HL-60/S4 treated with retinoic acid at 250 ng/mL for 4 days and 3 days (cell line): ENCODE data around the gene STOX2.

Experiments used
- in situ Hi-C: fragments of 300-500 bp; cut with MboI; formaldehyde crosslinking; loops from 2 replicates; pipeline ENCODE4 v1.7.0; 2022; ENCODE audit warnings: low sequenced_read_pairs

Gene STOX2

DNA sequence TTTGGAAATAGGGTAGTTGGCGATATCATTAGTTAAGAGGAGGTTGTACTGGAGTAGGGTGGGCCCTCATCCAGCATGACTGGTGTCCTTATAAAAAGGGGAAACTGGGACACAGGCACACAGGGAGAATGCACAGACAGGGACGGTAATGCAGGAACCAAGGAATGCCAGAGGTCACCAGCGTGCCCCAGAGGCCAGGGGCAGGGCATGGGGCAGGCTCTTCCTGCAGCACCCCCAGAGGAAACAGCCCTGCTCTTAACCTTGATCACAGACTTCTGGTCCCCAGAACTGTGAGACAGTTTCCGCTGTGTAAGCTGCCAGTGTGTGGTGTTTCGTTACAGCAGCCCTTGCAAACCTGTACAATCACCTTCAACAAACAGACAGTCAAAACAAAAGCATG lies 15.9 kb upstream of the STOX2 start:
- in situ Hi-C loops: no loop called here

DNA sequence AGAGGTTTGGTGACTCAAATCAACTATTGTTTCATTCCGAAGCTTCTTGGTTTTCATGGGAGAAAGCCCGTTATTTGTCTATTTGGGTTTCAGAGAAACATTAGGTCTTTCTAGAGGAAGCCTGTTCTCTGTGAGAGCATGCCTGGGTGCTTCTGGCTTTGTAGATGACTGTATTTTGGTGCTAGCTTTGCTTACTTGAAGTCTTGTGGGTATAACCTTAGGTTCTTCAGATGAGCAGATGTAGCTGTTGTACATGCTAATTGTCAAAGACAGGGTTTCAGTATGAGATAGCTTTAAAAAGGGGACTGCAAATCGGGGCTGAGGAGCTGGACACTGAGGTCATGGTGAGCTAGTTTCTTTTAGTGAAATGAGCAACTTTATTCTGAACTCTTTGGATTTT lies 7.9 kb upstream of the STOX2 start:
- in situ Hi-C loops: no loop called here

DNA sequence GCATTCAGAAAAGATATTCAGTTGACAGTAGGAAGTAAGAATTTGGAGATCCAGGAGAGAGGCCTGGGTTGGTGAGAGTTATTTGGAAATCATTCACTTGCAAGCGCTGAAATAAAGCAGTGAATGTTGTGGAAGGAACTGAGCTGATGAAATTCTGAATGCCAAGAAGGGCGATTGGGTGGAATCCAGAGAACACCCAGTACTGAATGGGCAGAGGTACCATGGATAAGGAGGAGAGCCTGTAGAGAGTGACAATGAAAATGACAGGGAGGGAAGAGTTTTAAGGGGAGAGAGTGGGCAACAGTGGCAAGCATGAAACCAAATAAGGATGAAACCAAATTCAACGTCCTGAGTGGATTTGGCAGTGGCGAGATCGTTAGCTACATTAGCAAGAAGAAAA lies 6.7 kb upstream of the STOX2 start:
- in situ Hi-C loops: no loop called here

DNA sequence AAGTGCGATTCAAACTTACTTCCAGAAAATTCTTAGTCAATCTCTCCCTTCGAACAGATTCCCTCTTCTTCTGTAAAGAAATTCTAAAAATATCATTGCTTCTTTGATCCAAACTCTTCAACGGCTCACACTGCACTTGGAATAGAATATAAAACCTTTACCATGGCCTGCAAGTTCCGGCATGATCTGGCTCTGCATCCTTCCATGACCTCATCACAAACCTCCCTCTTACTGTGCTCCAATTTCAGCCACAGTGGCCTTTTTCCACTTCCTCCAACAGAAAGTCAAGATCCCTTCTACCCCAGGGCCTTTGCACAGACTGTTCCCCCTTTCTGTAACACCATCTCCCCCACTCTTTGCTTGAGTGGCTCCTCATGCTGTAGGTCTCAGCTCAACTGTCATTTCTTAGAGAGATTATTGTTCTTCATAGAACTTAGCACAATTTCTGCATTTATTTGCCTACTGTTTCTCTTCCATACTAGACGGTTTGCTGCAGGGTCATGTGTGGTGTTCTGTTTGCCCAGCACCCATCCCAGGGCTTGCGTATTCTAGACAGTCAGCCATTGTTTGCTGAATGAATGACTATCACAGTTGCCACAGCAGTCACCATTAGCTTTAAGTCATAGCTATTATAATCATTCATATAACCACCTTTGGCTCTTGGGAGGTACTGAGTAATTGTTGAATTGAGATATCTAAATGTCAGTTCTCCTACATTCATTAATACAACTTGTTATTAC lies 1.9 kb upstream of the STOX2 start:
- in situ Hi-C loops: no loop called here

DNA sequence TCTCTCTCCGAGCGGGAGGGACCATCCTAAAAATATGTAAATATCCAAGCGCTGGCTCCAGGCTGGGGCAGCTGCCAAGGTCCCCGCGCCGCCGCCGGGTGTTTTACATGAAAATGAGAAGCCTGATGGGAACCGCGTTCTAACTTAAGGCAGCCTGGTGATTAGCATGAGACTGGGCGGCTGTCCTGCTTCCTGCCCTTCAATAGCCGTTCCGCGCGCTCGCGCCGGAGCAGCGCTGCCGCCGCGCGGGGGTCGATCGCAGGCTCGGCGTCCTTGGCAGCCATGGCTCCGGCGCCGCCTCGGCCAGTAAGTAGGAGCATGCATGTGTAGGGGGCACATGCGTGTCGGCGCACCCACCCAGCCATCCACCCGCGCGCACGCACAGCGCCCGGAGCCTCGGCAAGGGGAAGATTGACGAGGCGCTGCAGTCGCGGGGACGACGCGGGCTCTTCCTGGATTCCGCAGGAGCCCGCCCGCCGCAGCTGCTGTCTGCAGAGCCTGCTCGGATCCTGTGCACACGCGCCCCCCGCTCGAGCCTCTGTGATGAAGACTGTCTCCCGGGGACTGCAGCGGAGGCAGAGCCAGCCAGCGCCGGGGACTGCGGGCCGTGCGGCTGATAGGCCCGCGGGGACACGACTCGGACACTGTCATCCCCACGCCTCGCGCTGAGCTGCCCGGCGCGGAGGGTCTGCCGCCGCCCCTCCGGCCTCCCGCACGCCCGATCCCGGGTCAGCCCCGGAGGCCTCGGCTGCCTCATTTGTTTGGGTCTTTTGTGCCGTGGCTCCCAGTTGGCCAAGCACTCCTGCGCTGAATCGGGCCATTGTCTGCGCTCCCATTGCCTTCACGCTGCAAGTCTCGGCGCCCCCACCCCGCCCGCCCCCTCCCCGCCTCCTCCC lies 734 bp downstream of the STOX2 start:
- in situ Hi-C loops: no loop called here

DNA sequence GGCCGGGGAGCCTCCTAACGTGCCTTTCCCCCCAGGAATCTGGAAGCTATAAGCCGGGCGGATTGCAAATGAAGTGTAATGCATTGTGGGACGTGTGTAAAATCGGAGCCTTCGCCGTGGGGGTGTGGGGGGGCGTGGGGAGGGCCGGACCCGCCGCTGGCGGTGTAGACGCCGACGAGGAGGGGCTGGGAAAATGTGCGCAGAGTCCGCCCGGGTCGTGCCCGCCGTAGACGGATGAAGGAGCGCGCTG lies 1.3 kb downstream of the STOX2 start:
- in situ Hi-C loops: no loop called here

DNA sequence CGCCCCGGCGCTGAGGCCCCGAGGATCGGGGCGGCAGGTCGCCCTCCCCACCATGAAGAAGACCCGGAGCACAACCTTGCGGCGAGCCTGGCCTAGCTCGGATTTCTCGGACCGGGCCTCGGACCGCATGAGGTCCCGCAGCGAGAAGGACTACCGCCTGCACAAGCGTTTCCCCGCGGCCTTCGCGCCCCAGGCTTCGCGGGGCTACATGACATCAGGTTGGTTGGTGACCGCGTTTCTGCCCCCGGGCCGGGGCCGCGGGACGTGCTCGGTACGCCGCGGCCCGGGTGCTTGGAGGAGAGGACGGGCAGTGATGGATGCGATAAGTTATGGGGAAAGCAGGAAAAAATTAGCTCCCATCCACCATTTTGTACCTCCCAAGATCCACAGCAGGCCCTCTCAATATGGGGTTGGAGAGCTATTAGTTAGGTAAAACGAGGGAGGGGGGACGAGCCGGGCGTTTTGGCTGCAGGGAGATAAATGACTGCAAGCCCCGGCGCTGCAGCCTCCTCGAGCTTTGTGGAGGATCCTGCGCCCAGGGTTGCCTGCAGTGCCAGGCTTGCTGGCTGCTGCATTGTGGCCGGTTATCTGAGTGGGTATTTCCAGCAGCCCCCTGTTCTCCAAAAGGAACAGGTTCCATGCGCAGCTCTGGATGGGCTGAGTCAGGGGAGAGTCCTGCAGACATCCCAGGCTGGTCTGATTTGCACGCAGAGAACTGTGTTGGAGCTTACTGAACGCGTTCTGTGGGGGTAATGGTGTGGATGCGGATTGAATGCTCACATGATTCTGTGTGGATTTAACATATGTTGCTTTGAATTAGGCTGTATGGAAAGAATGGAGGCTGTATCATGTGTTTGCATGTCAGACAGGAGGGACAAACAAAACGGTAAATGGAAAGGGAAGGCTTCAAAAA lies 1.9 kb downstream of the STOX2 start:
- in situ Hi-C loops: no loop called here

DNA sequence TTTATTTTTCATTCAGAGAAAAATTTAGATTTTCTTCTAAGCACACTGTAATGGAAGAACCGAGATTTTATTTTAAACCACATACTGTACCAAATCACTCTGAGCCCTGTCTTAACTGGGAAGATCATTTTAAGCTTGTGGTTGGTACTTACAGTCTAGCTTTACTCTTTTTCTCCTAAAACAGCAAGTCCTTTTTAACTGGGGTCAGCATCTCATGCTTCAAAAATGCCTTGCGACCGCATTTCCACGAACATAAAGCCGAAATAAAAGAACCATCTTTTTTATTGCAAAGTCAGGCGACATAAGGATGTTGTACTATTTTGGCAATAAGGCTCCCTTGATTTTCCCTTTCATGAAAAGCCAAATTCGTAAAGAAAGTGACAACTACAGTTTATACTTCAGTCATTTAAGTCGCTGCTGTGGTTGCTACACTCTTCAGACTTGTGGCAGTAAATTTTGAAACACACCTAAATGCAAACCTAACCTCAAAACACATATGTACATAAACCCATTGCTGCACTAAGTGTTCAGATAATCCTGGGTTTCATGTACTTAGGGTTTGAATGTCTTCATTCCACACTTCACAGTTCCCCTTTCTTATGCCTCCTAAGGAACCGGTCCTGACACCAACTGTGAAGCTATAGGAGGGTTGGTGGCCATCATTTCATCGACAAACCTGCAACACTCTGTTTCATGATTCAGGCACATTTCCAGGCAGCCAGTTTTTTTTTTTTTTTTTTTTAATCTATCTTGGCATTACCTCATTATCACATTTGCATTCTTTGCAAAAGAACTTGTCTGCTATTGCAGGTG lies 3.0 kb downstream of the STOX2 start:
- in situ Hi-C loops: no loop called here

DNA sequence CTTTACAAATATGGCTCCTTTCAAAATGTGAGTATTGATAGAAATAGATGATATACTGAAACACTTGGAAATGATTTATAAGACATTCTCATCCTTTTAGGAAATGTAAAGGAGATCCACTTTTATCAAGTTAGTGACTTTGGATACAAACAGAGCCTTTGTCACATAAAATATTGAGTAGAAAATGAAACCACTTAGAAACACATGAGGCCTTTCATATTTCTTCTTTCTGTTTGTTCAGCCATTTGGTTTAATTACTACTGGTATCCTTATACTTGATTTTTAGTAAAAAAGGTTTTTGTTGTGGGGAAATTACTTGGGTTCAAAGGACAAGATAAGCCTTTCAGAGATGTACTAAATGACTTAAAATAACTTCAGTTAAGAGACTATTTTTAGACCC lies 4.1 kb downstream of the STOX2 start:
- in situ Hi-C loops: no loop called here

DNA sequence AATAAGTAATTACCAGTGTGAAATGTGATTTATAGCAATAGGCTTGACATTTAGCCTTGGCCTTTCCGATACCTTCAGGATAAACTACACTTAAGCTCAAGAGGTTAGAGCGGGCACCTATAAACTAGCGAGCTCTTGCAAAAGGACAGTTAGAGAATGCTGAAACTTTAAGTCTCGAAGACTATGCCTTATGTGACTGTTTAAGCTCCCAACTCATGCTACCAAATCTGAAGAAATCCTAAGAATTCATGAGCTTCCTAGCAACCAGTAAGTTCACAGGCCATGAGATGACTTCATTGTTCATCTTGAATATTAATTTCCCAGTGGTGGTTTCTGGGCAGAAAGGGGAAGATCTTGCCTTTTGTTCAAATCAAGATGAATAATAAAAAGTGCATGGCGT lies 4.7 kb downstream of the STOX2 start:
- in situ Hi-C loops: no loop called here

DNA sequence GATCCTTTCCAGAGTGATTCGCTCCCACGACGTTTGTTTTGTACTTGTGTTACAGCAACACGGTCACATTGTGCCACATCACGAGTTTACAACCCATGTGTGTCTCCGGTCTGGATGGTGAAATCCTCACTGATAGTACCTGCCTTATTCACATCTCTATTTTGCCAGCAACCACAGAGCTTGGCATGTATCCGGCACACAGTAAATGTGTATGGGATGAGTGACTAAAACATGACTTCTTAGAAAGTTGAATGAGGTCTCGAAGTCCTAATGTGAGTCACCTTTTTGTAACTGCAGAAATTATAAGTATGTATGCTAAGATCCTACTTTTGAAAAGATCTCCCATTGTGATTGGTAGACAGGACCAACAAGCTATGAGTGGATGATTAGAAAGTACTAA lies 7.5 kb downstream of the STOX2 start:
- in situ Hi-C loops: no loop called here

DNA sequence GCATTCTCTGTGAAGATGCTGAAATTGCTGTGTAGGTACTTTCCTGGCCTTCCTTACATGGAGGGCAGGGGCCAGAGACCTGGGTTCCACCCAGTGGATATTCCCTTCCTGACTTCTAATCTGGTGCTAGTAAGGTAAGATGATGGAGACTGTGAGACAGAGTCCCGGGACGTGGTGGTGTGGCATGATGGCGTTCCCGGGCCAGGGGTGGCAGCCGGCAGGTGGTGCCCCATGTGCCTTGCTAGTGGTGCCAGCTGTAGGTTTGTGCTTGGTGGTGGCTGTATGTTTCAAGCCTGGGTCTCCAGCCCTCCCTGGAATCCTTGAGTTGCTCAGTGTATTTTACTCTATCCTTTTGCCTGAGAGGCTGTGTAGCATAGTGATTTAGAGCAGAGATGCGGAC lies 10.9 kb downstream of the STOX2 start:
- in situ Hi-C loops: no loop called here

DNA sequence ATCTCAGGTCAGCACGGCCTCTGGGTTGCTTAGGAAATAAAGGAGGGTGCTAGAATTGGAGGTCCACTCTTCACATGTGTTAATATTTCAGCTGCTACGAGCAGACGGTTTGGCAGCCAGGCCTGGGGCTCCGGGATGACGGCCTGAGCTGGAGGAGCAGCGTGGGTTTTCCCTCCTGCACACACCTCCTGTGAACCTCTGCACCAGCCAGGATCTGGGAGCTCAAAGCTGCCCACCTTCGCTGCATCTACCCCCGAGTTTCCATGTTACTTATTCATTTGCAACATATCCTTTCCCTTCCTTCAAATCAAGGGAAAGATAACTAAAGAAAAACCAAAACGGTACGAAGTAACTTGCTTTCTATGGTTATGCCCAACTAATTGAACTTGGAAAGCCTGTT lies 13.6 kb downstream of the STOX2 start:
- in situ Hi-C loops: no loop called here

DNA sequence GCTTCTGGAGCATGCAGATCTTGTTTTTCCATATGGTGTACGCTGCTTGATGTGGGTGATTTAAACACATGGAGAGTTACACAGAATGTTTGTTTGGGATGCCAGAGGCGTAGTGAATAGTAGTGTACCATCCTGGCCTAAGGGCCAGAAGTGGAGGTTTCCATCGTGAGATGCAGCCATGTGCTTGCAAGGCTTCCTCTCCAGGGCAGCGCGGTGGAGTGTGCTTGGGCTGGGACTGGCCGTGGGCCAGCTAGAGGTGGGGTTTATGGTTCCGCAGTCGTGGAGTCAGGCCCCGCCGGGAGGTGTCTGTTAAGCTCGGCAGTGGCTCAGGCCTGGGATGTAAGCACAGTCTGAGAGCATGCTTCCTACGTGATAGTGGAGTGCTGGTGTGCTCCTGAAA lies 14.0 kb downstream of the STOX2 start:
- in situ Hi-C loops: no loop called here

DNA sequence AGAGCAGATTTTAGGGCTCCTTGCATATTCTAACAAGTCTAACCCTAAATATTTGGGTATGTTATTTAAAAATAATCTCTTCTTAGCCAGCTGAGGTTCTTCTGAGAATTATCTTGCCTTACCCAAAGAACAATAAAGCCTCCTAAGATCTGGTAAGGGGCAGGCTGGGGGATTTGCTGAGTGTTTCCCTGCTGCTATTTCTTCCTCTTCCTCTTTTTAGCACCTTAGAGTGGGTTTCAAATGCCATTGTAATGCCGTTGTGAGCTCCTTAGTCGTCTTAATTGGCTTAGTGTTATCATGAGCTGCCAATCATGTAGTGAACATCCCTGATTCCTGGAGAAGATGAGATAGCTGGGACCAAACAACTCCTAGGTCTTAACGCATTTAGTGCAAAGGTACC lies 15.4 kb downstream of the STOX2 start:
- in situ Hi-C loops: no loop called here

DNA sequence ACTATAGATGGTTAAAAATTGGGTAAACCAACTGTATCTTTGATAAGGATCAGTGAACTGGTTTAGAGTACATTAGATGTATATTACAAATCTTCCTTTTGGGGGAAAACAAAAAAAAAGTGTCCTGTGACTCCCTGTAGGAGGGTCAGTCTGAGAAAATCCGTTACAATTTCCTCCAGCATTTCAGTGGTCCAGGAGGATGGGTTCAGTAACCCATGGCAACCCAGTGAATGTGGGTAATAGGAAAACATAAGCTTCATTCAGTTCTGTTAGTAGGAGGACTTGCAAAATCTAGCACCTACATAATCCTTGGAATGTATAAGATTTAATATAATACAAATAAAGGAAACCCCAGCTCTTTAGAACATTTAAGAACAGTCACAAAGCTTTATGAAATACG lies 16.2 kb downstream of the STOX2 start:
- in situ Hi-C loops: no loop called here

DNA sequence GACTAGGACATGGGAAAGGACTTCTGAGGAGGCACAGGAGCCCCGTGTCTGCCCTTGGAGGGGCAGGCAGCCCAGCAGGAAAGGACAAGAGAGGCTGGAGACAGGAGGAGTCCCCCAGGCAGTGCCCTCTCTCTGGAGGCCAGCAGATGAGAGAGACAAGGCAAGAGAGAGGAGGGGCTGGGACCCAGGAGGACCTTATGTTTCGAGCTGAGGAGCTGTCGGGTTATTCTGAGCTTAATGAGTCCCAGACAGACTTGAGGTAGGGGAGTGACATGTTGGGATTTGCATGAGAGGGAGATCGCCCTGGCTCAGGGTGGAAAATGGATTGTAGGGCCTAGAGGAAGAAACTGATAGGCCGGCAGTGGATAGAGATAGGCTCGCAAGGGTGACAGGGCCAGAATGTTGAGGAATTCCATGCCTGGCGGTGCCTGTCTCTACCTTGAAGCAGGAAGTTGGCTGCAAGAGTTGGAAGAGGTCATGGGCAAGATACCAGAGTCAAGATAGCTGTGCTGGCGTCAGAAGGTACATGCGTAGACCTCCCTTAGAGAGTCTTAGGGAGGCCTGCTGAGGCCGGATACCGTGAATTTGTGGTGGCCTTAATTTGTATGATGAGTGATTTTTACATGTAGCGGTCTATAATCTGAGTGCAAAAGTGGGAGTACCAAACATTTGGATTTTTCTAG lies 19.4 kb downstream of the STOX2 start:
- in situ Hi-C loops: no loop called here

DNA sequence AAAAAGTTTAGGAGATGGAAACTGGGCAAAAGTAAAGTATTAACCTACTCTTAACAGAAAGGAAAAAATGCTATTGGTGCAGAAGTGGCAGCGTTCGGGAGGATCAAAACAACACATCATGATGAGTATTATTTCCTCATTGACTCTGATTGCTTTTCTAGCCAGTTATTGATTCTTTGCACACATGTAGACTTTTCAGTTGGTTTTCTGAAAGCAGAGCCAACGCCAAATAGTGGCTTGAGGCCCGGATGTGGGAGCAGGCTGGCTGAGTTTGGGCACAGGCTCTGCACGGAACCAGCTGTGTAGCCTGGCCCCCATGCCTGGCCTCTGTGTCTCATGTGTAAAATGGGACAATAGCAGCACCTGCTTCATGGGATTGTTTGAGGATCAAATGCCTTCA lies 21.8 kb downstream of the STOX2 start:
- in situ Hi-C loops: no loop called here

DNA sequence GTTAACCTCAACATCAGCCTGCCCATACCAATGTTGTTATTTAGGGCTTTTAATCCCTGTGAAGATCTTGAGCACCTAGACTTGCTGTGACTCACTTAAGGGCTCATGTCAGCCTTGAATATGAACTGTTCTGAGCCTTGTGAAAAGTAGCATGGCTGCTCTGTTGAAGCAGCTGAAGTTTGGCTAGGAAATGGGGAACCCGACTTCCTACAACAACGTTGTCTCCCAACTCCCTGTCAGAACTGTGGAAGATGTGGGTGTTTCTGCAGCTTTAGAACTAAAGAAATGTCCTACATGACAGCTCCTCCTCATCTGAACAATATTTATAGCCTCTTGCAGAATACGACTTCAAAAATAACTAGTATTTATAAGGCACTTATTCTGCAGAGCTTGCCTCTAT lies 27.5 kb downstream of the STOX2 start:
- in situ Hi-C loops: no loop called here

DNA sequence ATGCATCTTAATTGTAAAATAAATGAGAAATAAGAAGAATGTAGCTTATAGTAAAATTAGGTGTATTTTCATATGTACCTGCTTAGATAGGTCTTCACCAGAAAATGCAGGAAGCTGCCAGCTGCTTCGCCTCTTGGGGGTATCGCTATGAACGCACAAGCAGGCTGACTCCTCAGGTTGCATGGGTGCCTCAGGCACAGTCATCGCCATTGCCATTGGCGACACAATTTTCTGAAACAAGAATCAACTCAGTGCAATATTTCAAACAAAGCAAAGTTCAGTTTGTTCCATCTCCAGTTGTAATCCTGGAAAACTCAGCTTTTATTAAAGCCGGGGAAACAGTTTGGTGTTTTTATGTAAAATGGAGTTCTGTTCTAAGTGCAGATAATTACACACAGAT lies 29.7 kb downstream of the STOX2 start:
- in situ Hi-C loops: no loop called here
